RWPE2 (cell line): ENCODE results near the gene AKAP6.

ENCODE experiments used
- ATAC-seq: fragments of 200-7000 bp; cut with Tn5 transposase; 3 replicates; pipeline ENCODE4 v1.9.1; 2021; ENCODE audit warnings: low read depth
- DNase-seq: peaks from one replicate; pipeline ENCODE4 v3.0.0-alpha.2; 2020; ENCODE audit warnings: low spot score
- H3K27ac ChIP-seq: fragments of 450-650 bp; 2 replicates; pipeline ENCODE4 v1.5.1; 2017; ENCODE audit warnings: mild to moderate bottlenecking; ENCODE audit not compliant: poor library complexity, severe bottlenecking
- H3K27me3 ChIP-seq: fragments of 250-450 bp; sonication (Bioruptor Pico); 2 replicates; pipeline ENCODE4 v1.5.1; 2021; ENCODE audit warnings: mild to moderate bottlenecking, moderate library complexity; ENCODE audit not compliant: insufficient read depth, poor library complexity, severe bottlenecking
- H3K36me3 ChIP-seq: fragments of 250-450 bp; sonication (Bioruptor Pico); 2 replicates; pipeline ENCODE4 v1.5.1; 2020; ENCODE audit warnings: low read depth, mild to moderate bottlenecking, moderate library complexity
- H3K4me1 ChIP-seq: fragments of 250-450 bp; sonication (Bioruptor Pico); 2 replicates; pipeline ENCODE4 v1.5.1; 2021; ENCODE audit warnings: mild to moderate bottlenecking, moderate library complexity; ENCODE audit not compliant: insufficient read depth, poor library complexity, severe bottlenecking
- H3K4me3 ChIP-seq: fragments of 250-450 bp; sonication (Bioruptor Pico); 2 replicates; pipeline ENCODE4 v1.5.1; 2021; ENCODE audit warnings: mild to moderate bottlenecking, moderate library complexity; ENCODE audit not compliant: severe bottlenecking
- H3K9me3 ChIP-seq: fragments of 250-450 bp; sonication (Bioruptor Pico); 2 replicates; pipeline ENCODE4 v1.5.1; 2021; ENCODE audit warnings: mild to moderate bottlenecking, moderate library complexity; ENCODE audit not compliant: severe bottlenecking
- TF ChIP-seq, protein P1 (sequence below): fragments of 450-650 bp; IDR thresholded peaks from one replicate; pipeline ENCODE4 v1.5.1; 2017; ENCODE audit warnings: mild to moderate bottlenecking, moderate library complexity; ENCODE audit not compliant: poor library complexity, severe bottlenecking

The AKAP6 gene

DNA sequence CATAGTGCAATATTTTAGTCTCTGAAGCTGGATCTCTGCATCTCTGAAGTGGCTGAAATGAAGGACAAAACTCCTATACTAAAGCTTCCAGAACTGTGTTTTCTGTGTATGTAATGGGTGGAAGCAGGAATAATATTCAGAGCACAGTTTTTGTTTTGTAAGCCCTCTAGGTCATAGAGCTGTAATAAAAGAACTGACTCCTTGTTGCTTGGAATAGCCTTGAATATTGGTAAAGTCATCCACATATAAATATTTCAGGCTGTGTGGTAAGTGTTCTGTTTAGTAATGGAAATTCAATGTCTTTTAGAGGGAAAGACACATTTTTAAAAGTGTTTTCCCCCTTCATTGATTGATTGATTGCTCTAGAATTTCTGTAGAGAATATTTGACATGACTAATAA is 18.2 kb upstream of the AKAP6 start:
- Histone ChIP-seq H3K27ac (no peak overlapping the region), H3K9me3 (no peaks in the 10 kb centered on the region), H3K4me3 (no peak overlapping the region), H3K4me1 (no peaks in the 10 kb centered on the region), H3K36me3 (no peaks in the 10 kb centered on the region), H3K27me3 (no peaks in the 10 kb centered on the region)
- TF ChIP-seq, protein P1, sequence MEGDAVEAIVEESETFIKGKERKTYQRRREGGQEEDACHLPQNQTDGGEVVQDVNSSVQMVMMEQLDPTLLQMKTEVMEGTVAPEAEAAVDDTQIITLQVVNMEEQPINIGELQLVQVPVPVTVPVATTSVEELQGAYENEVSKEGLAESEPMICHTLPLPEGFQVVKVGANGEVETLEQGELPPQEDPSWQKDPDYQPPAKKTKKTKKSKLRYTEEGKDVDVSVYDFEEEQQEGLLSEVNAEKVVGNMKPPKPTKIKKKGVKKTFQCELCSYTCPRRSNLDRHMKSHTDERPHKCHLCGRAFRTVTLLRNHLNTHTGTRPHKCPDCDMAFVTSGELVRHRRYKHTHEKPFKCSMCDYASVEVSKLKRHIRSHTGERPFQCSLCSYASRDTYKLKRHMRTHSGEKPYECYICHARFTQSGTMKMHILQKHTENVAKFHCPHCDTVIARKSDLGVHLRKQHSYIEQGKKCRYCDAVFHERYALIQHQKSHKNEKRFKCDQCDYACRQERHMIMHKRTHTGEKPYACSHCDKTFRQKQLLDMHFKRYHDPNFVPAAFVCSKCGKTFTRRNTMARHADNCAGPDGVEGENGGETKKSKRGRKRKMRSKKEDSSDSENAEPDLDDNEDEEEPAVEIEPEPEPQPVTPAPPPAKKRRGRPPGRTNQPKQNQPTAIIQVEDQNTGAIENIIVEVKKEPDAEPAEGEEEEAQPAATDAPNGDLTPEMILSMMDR = no peak
- no peak for ATAC-seq
- DNase-seq = no peak

DNA sequence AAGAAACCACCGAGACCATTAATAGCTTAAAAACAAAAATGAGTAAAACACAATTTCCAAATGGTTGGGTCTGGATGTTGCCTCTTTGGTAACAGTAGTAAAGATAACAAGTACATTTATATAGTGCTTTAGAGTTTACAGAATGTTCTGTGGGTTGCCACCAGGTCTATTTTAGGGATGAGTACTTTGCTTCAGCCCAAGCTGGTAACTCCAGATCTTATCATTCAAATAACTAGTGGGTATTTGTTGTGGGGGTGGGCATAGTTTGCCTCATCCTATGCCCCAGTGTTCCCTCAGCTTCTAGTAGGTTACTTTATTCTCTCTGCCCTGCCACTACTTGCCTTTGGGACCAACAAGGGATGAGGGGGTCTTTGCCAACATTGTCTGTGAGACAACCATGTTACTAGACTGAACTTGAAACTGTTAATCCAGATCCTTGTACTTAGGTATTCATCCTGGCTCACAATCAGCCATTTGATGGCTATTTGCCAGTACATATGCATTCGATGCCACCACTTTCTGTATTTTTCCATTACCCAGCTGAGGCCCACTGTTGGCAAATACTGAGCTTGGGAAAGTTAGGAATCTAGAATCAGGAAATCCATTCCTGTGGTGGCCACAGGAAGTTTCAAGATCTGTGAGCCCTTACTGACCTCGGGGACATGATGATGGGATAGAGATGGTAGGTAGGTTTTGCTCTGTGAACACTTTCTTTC is 17.6 kb upstream of the AKAP6 start:
- DNase-seq (no peak), ATAC-seq (no peak; the same call in 2 of the 3 replicates)
- H3K27me3 ChIP-seq = no peaks in the 10 kb centered on the region
- no peaks in the 10 kb centered on the region for H3K36me3 ChIP-seq
- H3K4me1 ChIP-seq = no peaks in the 10 kb centered on the region
- H3K9me3 ChIP-seq = no peaks in the 10 kb centered on the region
- H3K27ac ChIP-seq = no peak overlapping the region
- H3K4me3 ChIP-seq = no peak overlapping the region
- TF ChIP-seq, protein P1 = no peak

DNA sequence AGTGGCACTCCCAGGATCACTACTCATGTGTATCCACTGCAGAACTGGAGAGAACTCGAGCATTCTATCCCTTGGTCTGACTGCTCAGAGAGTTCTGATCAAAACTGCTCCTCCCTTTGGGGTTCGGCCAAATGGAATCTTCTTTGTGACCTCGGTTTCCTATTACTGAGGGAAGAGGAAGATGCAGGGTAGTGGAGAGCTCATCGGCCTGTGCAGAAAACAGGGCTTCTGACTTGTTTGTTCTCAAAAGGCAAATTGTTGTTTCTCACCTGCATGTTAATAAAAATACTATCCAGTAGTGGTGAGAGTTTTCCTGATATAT is 17.1 kb upstream of the AKAP6 start:
- TF ChIP-seq, protein P1 = no peak
- H3K36me3 ChIP-seq = no peaks in the 10 kb centered on the region
- H3K9me3 ChIP-seq = no peaks in the 10 kb centered on the region
- H3K27me3 ChIP-seq = no peaks in the 10 kb centered on the region
- DNase-seq = no peak
- no peaks in the 10 kb centered on the region for H3K4me1 ChIP-seq
- ATAC-seq = no peak
- H3K27ac ChIP-seq = no peak overlapping the region
- H3K4me3 ChIP-seq = no peak overlapping the region

DNA sequence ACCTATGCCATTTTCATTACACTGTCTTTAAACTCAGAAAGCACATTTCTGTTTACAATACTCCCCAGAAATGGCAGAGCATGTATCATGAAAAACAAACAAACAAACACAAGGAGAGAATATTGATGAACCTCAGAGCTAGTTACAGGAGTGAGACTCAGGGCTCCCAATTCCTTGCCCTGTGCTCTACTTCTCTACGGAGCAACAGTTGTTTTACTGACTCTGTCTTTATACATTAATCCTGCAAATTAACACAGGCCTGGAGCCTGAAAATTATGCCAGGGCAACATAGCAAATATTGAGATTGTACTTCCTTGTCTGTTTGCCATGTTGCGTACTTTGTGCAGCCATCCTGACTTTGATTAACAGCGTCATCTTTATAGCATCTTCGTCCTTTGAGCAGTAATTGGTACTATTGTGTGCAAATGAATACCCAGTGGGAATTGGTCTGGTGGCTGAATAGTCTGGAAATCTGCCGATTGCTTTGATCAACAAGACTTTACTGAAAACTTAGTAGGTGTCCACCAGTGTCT is 15.2 kb upstream of the AKAP6 start:
- no peak for ATAC-seq
- no peak overlapping the region for H3K4me3 ChIP-seq

More for the DNA sequence above, 15.2 kb upstream of the AKAP6 start:
- DNase-seq = no peak
- Histone ChIP-seq H3K4me1 (no peaks in the 10 kb centered on the region), H3K9me3 (no peaks in the 10 kb centered on the region), H3K27me3 (no peaks in the 10 kb centered on the region), H3K27ac (no peak overlapping the region), H3K36me3 (no peaks in the 10 kb centered on the region)
- TF ChIP-seq, protein P1 = no peak
